Vagina (tissue), 2 donors: ENCODE results near the gene AKR1B15. TPM values are rescaled to one million over a fixed set of nuclear protein-coding genes. Genes with fewer than 3 reads are reported as not detected.
"Not testable (repeated sequence)": the region's sequence is repeated elsewhere in the genome, so short reads cannot be mapped to it uniquely, and the experiment has no call there.

Source experiments
- DNase-seq, 2 donors: peaks; one replicate each; pipeline ENCODE4 v3.0.0-alpha.2; 2017; ENCODE audit errors: extremely low spot score in 2 of 2
- H3K27ac ChIP-seq: fragments of 200-600 bp; sonication (generic); one replicate; pipeline ENCODE4 v1.5.1; 2019
- H3K27me3 ChIP-seq: fragments of 200-600 bp; sonication (generic); one replicate; pipeline ENCODE4 v1.5.1; 2019
- H3K36me3 ChIP-seq, 2 donors: fragments of 200-600 bp; sonication (generic); one replicate each; pipeline ENCODE4 v1.5.1; 2017 to 2019
- H3K4me1 ChIP-seq: fragments of 200-600 bp; sonication (generic); one replicate; pipeline ENCODE4 v1.5.1; 2019
- H3K4me3 ChIP-seq, 2 donors: fragments of 200-600 bp; sonication (generic); 1 replicate in 1 of 2; 2 replicates in 1 of 2; pipeline ENCODE4 v1.5.1; 2016 to 2019
- H3K9me3 ChIP-seq: fragments of 200-600 bp; sonication (generic); one replicate; pipeline ENCODE4 v1.5.1; 2019
- CTCF ChIP-seq, 3 experiments: fragments of 450-650 bp in 2 of 3; fragments of 200-600 bp in 1 of 3; sonication (generic) in 1 of 3; IDR thresholded peaks; one replicate each; pipeline ENCODE4 v1.5.1; 2017 to 2019; ENCODE audit warnings: antibody characterized with exemption in 3 of 3, mild to moderate bottlenecking in 2 of 3, moderate library complexity in 2 of 3
- POLR2A ChIP-seq, 2 donors: fragments of 450-650 bp; IDR thresholded peaks; one replicate each; pipeline ENCODE4 v1.6.1; 2017; ENCODE audit warnings: antibody characterized with exemption in 2 of 2, mild to moderate bottlenecking in 2 of 2, moderate library complexity in 2 of 2
- POLR2AphosphoS5 ChIP-seq, 2 donors: sonication (generic); formaldehyde crosslinking; IDR thresholded peaks; one replicate each; pipeline ENCODE4 v1.9.0; 2017; ENCODE audit warnings: antibody characterized with exemption in 2 of 2, mild to moderate bottlenecking in 2 of 2, low read depth in 1 of 2; ENCODE audit not compliant: insufficient read depth in 1 of 2
- intact Hi-C: fragments of 100-400 bp; cut with DNase I; formaldehyde crosslinking; loops from one replicate; pipeline ENCODE4 v1.15.1; 2023
- total RNA-seq: library from RNA; depleted of rRNA; stranded (reverse); fragments of >200 nt; gene quantifications from one replicate; pipeline ENCODE4 v1.2.3, GENCODE V29; 2016

The AKR1B15 gene
- total RNA-seq, 1 donor from 2014 or later: 11.5 TPM

GRCh38 chr7:134565643-134566136 lies 16.8 kb downstream of the AKR1B15 start:
- Histone ChIP-seq H3K4me3 (no peak overlapping the region), H3K27me3 (no peaks in the 10 kb centered on the region), H3K4me1 (peaks cover 29% of the 10 kb centered on the region), H3K36me3 (no peaks in the 10 kb centered on the region), H3K9me3 (no peaks in the 10 kb centered on the region), H3K27ac (peak overlapping the region; percentile 45)
- intact Hi-C loops: no loop called here
- TF ChIP-seq POLR2A (IDR thresholded peaks at IDR 0.05) (no peak), CTCF (IDR thresholded peaks at IDR 0.05) (no peak), POLR2AphosphoS5 (IDR thresholded peaks at IDR 0.05; ENCODE audit: insufficient read depth in 1 of 2, low read depth in 1 of 2) (no peak)
- no peak for DNase-seq

GRCh38 chr7:134567368-134567767 lies 18.5 kb downstream of the AKR1B15 start:
- DNase-seq: no peak
- Histone ChIP-seq H3K4me3 (no peak overlapping the region), H3K36me3 (no peaks in the 10 kb centered on the region), H3K27me3 (no peaks in the 10 kb centered on the region), H3K27ac (no peak overlapping the region), H3K4me1 (peaks cover 22% of the 10 kb centered on the region), H3K9me3 (no peaks in the 10 kb centered on the region)
- intact Hi-C loops: no loop called here
- TF ChIP-seq POLR2AphosphoS5 (IDR thresholded peaks at IDR 0.05; ENCODE audit: insufficient read depth in 1 of 2, low read depth in 1 of 2) (no peak), CTCF (IDR thresholded peaks at IDR 0.05) (no peak), POLR2A (IDR thresholded peaks at IDR 0.05) (no peak)

- peaks cover 17% of the 10 kb centered on the region for H3K4me1 ChIP-seq
- H3K9me3 ChIP-seq, DNase-seq, H3K27ac ChIP-seq, H3K4me3 ChIP-seq, intact Hi-C loops, H3K36me3 ChIP-seq, H3K27me3 ChIP-seq: not testable (repeated sequence)
These were observed 21.1 kb downstream of the AKR1B15 start for GRCh38 chr7:134569962-134570361.

- no peak overlapping the region for H3K4me3 ChIP-seq
- no peak for TF ChIP-seq POLR2A (IDR thresholded peaks at IDR 0.05)
- no peak for TF ChIP-seq CTCF (IDR thresholded peaks at IDR 0.05)
- TF ChIP-seq POLR2AphosphoS5 (IDR thresholded peaks at IDR 0.05; ENCODE audit: insufficient read depth in 1 of 2, low read depth in 1 of 2): no peak
- intact Hi-C loops: no loop called here
- no peak for DNase-seq
- H3K9me3 ChIP-seq: no peaks in the 10 kb centered on the region
- peaks cover 7% of the 10 kb centered on the region for H3K4me1 ChIP-seq
- no peak overlapping the region for H3K27ac ChIP-seq
- no peaks in the 10 kb centered on the region for H3K27me3 ChIP-seq
- H3K36me3 ChIP-seq: no peaks in the 10 kb centered on the region
These were observed 22.2 kb downstream of the AKR1B15 start for GRCh38 chr7:134571101-134571500.

GRCh38 chr7:134571746-134572461 lies 23.0 kb downstream of the AKR1B15 start:
- TF ChIP-seq CTCF (IDR thresholded peaks at IDR 0.05): no peak
- no peak for TF ChIP-seq POLR2A (IDR thresholded peaks at IDR 0.05)
- TF ChIP-seq POLR2AphosphoS5 (IDR thresholded peaks at IDR 0.05; ENCODE audit: insufficient read depth in 1 of 2, low read depth in 1 of 2): no peak
- Histone ChIP-seq H3K27ac (no peak overlapping the region), H3K4me1 (no peaks in the 10 kb centered on the region), H3K9me3 (no peaks in the 10 kb centered on the region), H3K36me3 (no peaks in the 10 kb centered on the region), H3K4me3 (no peak overlapping the region), H3K27me3 (no peaks in the 10 kb centered on the region)
- intact Hi-C loops: no loop called here
- DNase-seq: no peak
